Endometrial microvascular endothelial cells (primary cell): Measurements from ENCODE around the gene ATP11A. TPM values are rescaled to one million over a fixed set of nuclear protein-coding genes. Genes with fewer than 3 reads are reported as not detected.

Experiments used
- in situ Hi-C: cut with HindIII; loops from 2 replicates; pipeline ENCODE4 v1.10.0; 2017; ENCODE audit warnings: low sequenced_read_pairs, low pct_unique_long_range_greater_than_20kb; ENCODE audit errors: inconsistent ontology term
- total RNA-seq: library from RNA; depleted of rRNA; stranded (reverse); fragments of >200 nt; gene quantifications from one replicate; pipeline ENCODE4 v1.2.3, GENCODE V29; 2015; ENCODE audit errors: inconsistent ontology term

The ATP11A gene
- total RNA-seq, 1 donor from 2014 or later, result 45.8 TPM

GRCh38 chr13:112899281-112900225, 209.7 kb downstream of the ATP11A start:
- in situ Hi-C loops, result no loop called here

GRCh38 chr13:112900226-112900600, 210.4 kb downstream of the ATP11A start:
- in situ Hi-C loops, result no loop called here

DNA sequence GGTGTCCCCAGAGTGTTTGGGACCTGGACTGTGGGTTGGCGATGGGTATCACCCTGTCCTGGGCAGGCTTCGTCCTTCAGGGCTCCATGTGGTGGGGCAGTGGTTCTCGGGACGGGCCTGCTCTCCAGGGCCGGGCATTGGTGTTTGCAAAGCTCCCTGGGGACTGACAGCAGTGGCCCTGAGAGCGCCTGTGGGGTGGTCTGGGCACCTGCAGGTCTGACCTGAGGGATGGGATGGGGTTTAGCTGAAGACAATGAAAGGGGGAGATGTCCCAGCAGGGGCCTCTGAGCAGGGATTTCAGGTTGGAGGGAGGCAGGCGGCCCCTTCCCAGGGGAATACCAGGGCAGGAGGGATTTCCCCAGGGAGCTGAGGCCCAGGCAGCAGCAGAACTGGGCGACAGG, 210.9 kb downstream of the ATP11A start:
- in situ Hi-C loops, result no loop called here

DNA sequence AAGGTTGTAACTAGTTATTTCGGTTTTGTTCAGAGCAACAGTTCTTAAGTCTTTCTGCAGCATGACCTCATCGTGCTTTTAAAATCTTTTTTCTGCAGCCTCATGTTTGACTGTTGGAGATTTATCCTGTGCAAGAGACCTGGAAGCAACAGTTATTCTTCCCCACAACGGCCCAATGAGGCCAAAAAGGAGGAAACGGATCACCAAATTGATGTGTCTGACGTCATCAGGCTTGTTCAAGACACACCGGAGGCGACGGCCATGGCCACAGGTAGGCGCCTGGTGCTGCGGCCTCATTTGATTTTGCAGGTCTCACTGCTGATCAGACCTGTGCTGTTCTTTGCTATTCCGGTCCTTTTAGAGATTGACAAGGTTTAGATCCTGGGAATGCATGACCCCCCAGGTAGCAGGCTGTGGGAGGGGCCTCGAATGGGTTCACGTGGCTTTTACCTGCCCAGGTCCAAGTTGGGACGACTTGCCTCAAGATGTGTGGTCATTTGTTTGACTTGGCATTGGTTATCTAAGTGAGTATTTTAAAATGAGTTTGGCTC, 212.3 kb downstream of the ATP11A start:
- in situ Hi-C loops, result no loop called here

DNA sequence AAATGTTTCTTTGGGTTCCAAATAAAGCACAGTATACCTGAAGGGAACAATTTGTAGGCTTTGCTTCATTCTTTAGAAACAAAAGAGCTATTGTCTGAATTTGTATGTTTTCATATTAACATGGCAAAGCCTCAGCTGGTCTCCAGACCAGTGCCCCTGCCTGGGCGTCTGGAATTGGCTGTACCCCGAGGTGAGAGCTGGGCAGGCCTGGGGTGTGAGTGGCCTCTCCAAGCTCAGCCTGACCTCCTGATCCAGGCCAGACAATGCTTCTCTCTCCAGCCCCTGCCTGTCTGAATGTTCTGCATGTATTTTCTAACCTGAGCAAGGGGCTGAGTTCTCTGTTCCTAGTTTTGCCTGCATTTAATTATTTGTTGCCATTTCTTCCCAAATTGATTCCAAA, 212.8 kb downstream of the ATP11A start:
- in situ Hi-C loops, result no loop called here

- in situ Hi-C loops, result no loop called here
Measured at GRCh38 chr13:112903071-112903577, 213.3 kb downstream of the ATP11A start.

DNA sequence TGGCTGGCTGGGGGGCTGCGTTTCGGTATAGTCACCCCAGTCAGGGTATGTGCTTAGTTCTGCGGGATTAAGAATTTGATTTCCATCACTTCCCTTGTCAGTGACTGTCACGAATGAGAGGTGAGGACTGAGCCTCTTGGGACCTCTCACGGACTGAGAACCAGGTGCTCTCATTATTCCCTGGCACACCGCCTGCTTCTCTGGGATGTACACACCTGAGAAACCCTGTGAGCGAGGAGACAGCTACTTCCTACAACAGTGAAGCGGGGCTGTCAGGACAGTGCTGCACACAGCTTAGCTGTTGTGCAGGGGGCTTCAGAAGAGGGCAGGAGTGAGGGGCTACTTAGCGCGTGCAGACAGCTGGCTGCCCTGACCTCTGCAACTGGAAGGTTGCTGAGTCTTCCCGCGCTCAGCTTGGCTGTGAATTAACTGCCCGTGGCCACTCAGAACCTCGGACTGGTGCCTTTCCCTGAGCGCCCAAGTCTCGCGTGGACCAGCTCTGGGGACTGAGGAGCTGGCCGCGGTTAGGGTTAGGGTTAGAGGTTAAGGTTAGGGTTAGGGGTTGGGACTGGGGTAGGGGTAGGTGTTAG, 213.9 kb downstream of the ATP11A start:
- in situ Hi-C loops, result no loop called here

DNA sequence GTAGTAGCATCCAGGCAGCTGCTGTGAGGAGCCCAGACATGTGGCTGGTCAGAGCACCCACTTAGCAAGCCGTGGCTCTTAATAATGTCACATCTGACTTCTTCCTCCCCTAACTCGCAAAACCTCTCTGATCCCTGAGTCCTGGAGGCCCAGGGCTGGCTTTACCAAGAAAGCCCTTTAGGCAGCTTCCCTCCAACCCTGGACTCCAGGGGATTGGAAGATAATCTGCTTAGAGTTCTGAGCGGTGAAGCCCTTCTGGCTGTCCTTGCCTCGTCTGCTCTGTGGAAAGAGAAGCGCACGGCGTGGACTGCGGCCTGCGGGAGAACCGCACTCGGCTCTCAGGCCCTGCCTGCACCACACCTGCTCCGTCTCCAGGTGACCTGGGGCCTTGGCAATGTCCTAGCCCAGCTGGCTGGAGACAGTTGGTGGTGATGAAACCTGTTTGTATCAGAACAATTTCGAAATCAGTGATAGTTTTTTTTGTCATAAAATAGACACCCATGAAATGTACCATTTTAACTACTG, 214.7 kb downstream of the ATP11A start:
- in situ Hi-C loops, result no loop called here

- in situ Hi-C loops, result no loop called here
Measured at GRCh38 chr13:112905086-112905485, 215.2 kb downstream of the ATP11A start.

DNA sequence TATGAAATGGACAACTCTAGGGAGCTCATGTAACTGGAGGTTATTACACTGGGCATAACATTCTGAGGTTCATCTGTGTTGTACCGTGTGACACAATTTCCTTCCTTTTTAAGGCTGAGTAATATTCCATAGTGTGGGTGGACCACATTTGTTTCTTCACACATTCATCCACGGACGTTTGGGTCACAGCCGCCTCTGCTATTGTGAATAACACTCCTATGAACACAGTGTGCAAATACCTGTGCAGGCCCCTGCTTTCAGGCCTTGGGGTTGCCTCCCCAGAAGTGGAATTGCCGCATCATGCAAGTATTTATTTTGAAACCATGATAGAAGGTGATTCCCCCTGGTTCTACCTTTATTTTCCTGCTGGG, 215.8 kb downstream of the ATP11A start:
- in situ Hi-C loops, result no loop called here

- in situ Hi-C loops, result no loop called here
Measured at GRCh38 chr13:112905990-112906641, 216.3 kb downstream of the ATP11A start.

DNA sequence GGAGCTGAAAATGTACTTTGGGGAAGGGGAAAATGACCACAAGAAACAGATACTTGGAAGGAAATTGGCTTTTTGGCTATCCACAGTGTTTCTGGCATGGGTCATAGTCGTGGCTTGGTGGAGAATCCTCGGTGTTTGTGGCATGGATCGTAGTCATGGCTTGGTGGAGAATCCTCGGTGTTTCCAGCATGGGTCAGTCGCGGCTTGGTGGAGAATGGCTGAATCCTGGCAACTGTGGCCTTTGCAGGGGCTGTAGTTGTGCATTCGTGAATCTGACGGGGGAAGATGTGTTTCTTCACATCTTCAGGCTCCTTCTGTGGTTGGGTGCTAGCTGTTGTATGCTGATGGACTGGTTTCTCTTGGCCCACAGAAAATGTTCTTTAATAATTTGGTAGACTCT, 217.4 kb downstream of the ATP11A start:
- in situ Hi-C loops, result no loop called here

DNA sequence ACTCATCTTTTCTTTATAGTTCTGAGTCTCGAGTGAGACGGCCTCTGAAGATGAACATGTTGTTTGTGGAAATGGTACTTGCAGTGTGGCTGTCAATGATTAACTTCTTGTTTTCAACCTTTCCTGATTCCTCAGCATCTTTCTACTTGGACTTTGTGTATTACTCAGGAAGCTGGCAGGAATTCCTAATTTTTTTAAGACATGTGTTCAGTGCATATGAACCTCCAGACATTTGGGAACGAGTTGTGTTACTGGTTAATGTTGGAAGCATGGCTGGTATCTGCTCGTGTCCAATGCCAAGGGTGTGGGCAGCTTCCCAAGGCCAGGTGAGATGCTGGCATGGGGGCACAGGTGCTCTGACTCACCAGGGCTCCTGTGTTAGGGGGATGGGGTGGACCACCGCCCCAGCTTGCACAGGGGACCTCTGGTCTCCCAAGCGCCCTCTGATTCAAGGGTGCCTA, 218.1 kb downstream of the ATP11A start:
- in situ Hi-C loops, result no loop called here

DNA sequence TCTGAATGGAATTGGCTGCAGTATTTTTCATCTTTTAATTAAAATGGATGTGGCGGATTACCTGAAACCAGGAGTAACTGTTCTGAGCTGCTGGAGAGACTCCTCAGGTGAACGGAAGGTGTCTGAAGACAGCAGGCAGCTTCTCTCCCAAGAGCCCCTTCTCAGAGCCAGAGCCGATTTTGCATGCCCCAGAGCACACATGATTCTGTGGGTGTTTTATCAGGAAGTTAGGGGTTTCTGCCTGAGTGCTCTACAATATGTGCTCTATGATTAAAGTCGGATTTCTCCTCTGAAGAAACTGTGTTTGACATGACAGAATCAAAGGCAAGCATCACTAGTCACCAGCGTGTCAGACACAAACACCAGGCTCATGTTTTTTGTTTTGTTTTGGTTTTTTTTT, 218.5 kb downstream of the ATP11A start:
- in situ Hi-C loops, result no loop called here

- in situ Hi-C loops, result no loop called here
Measured at GRCh38 chr13:112910016-112910415, 220.2 kb downstream of the ATP11A start.

DNA sequence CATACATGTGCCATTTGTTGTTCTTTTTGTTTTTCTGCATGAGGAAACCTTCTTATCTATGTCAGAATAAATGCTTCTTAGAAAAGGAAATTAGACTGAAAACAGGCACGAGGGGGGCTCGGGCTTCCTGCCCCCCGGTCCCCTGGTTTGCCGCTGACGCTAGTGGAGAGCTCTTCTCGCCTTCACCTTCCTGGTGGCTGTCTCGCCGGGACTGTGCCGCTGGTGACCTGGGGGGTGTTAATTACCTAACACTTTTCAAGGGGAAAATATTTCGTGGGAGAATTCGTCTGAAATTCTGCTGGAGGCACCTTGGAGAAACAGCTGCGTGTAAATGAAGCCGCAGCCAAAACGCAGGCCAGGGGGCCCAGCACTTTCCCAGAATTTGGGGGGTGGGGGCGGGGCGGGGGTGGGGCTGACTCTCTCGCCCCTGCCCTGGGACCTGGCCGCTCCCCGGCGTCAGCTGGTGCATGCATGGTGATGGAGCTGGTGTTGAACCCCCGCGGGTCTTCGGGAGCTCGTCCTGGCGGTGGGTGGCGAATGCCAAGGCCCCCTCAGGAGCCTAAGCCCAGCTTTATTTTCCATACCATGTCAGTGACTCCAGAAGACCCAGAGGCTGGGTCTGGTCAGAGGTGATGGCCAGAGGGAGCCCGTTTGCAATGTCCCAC, 220.9 kb downstream of the ATP11A start:
- in situ Hi-C loops, result no loop called here

- in situ Hi-C loops, result no loop called here
Measured at GRCh38 chr13:112911285-112911701, 221.5 kb downstream of the ATP11A start.

DNA sequence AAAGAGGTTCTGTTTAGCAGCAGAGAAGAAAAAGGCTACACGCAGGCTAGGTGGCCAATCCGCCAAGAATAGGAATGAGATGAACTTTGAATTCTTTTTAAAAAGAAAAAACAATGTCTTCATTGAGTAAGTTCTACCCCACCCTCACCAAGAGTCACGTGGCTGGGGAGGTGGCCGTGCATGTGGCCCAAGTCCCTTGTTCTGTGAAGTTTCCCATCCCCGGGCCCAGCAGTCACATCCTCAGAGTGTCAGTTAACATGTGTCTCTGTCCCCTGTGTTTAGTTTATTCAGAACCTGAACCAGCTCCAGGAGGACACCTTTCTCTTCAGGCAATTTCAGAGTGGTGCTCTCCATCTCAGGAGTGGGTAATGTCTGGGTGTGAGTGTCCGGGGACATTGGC, 222.0 kb downstream of the ATP11A start:
- in situ Hi-C loops, result no loop called here
